HEK293 (cell line): Measurements from ENCODE around the gene GAPVD1.

Experiments used
- CTCF ChIA-PET: fragments of 350-600 bp; formaldehyde crosslinking; extraction: SDS; loops from one replicate; lab custom pipeline; 2021; ENCODE audit warnings: antibody characterized with exemption; lab: Yijun Ruan, JAX
- POLR2A ChIA-PET: fragments of 300-600 bp; formaldehyde crosslinking; extraction: SDS; loops from one replicate; lab custom pipeline; 2020; ENCODE audit warnings: antibody characterized with exemption, inconsistent platforms; lab: Yijun Ruan, JAX
- H3K27ac ChIP-seq: fragments of 200-500 bp; sonication (Bioruptor generic); 2 replicates; pipeline ENCODE4 v1.5.1; 2014; ENCODE audit warnings: low read depth, low read length, control low read depth, inconsistent platforms; ENCODE audit errors: extremely low read depth
- H3K36me3 ChIP-seq, 2 experiments: fragments of 200-500 bp in 1 of 2; sonication (Bioruptor generic) in 1 of 2; 1 replicate in 1 of 2; 2 replicates in 1 of 2; pipeline ENCODE4 v1.5.1; 2014 to 2017; ENCODE audit warnings: inconsistent platforms in 2 of 2, low read length in 2 of 2; ENCODE audit not compliant: control insufficient read depth in 2 of 2, insufficient read depth in 1 of 2
- H3K4me1 ChIP-seq: fragments of 200-500 bp; sonication (Bioruptor generic); 2 replicates; pipeline ENCODE4 v1.5.1; 2014; ENCODE audit warnings: mild to moderate bottlenecking, low read length, inconsistent platforms; ENCODE audit not compliant: control insufficient read depth, insufficient read depth
- H3K4me3 ChIP-seq: 2 replicates; pipeline ENCODE4 v1.5.1; 2011; ENCODE audit warnings: low read depth, mild to moderate bottlenecking, control low read depth, low read length, moderate library complexity
- H3K9me3 ChIP-seq: fragments of 200-500 bp; sonication (Bioruptor generic); 2 replicates; pipeline ENCODE4 v1.5.1; 2014; ENCODE audit warnings: low read depth, low read length, inconsistent platforms; ENCODE audit not compliant: control insufficient read depth, insufficient read depth
- FEZF1 ChIP-seq: fragments of 450-650 bp; formaldehyde crosslinking; IDR thresholded peaks from 2 replicates; pipeline ENCODE4 v1.5.1; 2016; ENCODE audit warnings: missing biosample characterization, missing genetic modification characterization
- PRDM1 ChIP-seq: fragments of 450-650 bp; formaldehyde crosslinking; IDR thresholded peaks from 2 replicates; pipeline ENCODE4; 2016; ENCODE audit warnings: missing biosample characterization, missing genetic modification characterization
- TRIM28 ChIP-seq: IDR thresholded peaks from 2 replicates; pipeline ENCODE4 v1.6.1; 2011; ENCODE audit warnings: low read length, control low read depth, borderline replicate concordance
- ZBTB1 ChIP-seq: fragments of 450-650 bp; formaldehyde crosslinking; IDR thresholded peaks from 2 replicates; pipeline ENCODE4 v1.5.1; 2016; ENCODE audit warnings: missing biosample characterization, missing genetic modification characterization
- ZFP3 ChIP-seq: fragments of 450-650 bp; formaldehyde crosslinking; IDR thresholded peaks from 2 replicates; pipeline ENCODE4 v1.5.1; 2016; ENCODE audit warnings: low read depth, missing biosample characterization, missing genetic modification characterization
- ZFP37 ChIP-seq: fragments of 450-650 bp; formaldehyde crosslinking; IDR thresholded peaks from 2 replicates; pipeline ENCODE4 v1.5.1; 2016; ENCODE audit warnings: missing biosample characterization, missing genetic modification characterization
- ZNF121 ChIP-seq: fragments of 450-650 bp; formaldehyde crosslinking; IDR thresholded peaks from 2 replicates; pipeline ENCODE4 v1.5.1; 2016; ENCODE audit warnings: missing biosample characterization, missing genetic modification characterization
- ZNF341 ChIP-seq: fragments of 450-650 bp; formaldehyde crosslinking; IDR thresholded peaks from 2 replicates; pipeline ENCODE4; 2016; ENCODE audit warnings: low read depth, missing biosample characterization, missing genetic modification characterization
- ZNF350 ChIP-seq: fragments of 450-650 bp; formaldehyde crosslinking; IDR thresholded peaks from 2 replicates; pipeline ENCODE4 v1.5.0; 2017; ENCODE audit warnings: missing biosample characterization, mild to moderate bottlenecking, missing genetic modification characterization
- ZNF514 ChIP-seq: fragments of 450-650 bp; formaldehyde crosslinking; IDR thresholded peaks from 2 replicates; pipeline ENCODE4 v1.5.1; 2016; ENCODE audit warnings: missing biosample characterization, missing genetic modification characterization
- ZNF518A ChIP-seq: fragments of 450-650 bp; formaldehyde crosslinking; conservative IDR thresholded peaks from 2 replicates; pipeline ENCODE4 v1.5.1; 2016; ENCODE audit warnings: low read depth, missing biosample characterization, missing genetic modification characterization
- ZNF521 ChIP-seq: fragments of 450-650 bp; formaldehyde crosslinking; IDR thresholded peaks from 2 replicates; pipeline ENCODE4 v1.5.1; 2017; ENCODE audit warnings: missing biosample characterization, mild to moderate bottlenecking, missing genetic modification characterization
- ZNF549 ChIP-seq: fragments of 450-650 bp; IDR thresholded peaks from 2 replicates; pipeline ENCODE4 v1.5.1; 2018; ENCODE audit warnings: missing biosample characterization, missing genetic modification characterization, mild to moderate bottlenecking, inconsistent platforms, moderate library complexity
- ZNF571 ChIP-seq: fragments of 450-650 bp; formaldehyde crosslinking; IDR thresholded peaks from 2 replicates; pipeline ENCODE4 v1.5.0; 2017; ENCODE audit warnings: missing biosample characterization, missing genetic modification characterization
- ZNF600 ChIP-seq: fragments of 450-650 bp; formaldehyde crosslinking; IDR thresholded peaks from 2 replicates; pipeline ENCODE4 v1.5.1; 2016; ENCODE audit warnings: missing biosample characterization, missing genetic modification characterization
- ZSCAN16 ChIP-seq: fragments of 450-650 bp; formaldehyde crosslinking; IDR thresholded peaks from 2 replicates; pipeline ENCODE4 v1.5.1; 2016; ENCODE audit warnings: missing biosample characterization, missing genetic modification characterization

The GAPVD1 gene

DNA sequence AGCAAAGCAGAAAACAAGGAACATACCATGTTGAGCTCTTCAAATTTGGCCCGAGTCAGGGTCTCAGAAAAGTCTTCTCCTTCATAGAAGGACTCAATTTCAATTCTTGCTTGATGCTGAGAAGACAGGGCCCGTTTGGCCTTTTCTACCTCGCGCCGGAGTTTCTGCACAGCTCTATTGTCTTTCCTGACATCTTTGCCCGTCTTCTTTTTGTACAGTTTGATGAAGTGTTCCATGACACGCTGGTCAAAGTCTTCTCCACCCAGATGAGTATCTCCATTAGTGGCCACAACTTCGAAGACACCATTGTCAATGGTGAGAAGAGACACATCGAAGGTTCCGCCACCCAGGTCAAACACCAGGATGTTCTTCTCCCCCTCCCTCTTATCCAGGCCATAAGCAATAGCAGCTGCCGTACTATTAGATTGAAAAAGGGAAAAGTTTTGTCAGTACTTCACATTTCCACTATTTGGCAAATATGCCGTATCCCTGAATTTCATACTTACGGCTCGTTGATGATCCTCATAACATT lies 22.6 kb upstream of the GAPVD1 start:
- TF ChIP-seq ZNF341 (tag by site-specific recombination), result no peak
- Histone ChIP-seq H3K36me3 (peaks cover 13 to 65% of the 10 kb centered on the region in 2 experiments; a peak in 2 of 3 replicates), H3K4me1 (no peaks in the 10 kb centered on the region), H3K27ac (no peak overlapping the region), H3K9me3 (no peaks in the 10 kb centered on the region), H3K4me3 (no peak overlapping the region)
- ChIA-PET POLR2A (interaction anchor here (1.2 kb wide), 1 partner anchor 76 kb away, joined by 3 read pairs; no protein-coding TSS in a partner anchor), CTCF (interaction anchor here (1.2 kb wide), 1 partner anchor 95 kb away, joined by 4 read pairs; no protein-coding TSS in a partner anchor)

GRCh38 chr9:125239631-125240597 lies 21.7 kb upstream of the GAPVD1 start:
- Histone ChIP-seq H3K4me1 (no peaks in the 10 kb centered on the region), H3K4me3 (peak overlapping the region; percentile 66), H3K9me3 (no peaks in the 10 kb centered on the region), H3K36me3 (peaks cover 13 to 59% of the 10 kb centered on the region in 2 experiments; a peak in 2 of 3 replicates), H3K27ac (no peak overlapping the region; the same call in 1 of the 2 replicates)
- POLR2A ChIA-PET, result interaction anchor here (0.6 to 3.8 kb wide), 13 partner anchors 8 to 482 kb away, joined by 3 to 62 read pairs (median 13); partner anchors contain the start of genes GAPVD1, PPP6C and RABEPK
- CTCF ChIA-PET, result no interaction called here
- TF ChIP-seq ZNF549 (tag by site-specific recombination) (no peak), ZNF600 (tag by site-specific recombination) (no peak), ZBTB1 (tag by site-specific recombination) (no peak), ZNF518A (tag by site-specific recombination) (no peak), PRDM1 (tag by site-specific recombination) (no peak), ZFP3 (no peak), ZNF571 (no peak), ZNF121 (peak; percentile 79)

DNA sequence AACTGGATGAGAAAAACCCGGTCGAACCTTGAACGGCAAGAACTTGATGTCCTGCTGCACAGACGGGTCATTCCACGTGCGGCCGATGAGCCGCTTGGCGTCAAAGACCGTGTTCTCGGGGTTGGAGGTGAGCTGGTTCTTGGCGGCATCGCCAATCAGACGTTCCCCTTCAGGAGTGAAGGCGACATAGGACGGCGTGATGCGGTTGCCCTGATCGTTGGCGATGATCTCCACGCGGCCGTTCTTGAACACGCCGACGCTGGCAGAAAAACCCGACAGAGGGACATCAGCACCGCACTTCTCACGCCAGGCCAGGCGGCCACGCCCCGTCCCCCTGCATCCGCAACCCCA lies 21.0 kb upstream of the GAPVD1 start:
- CTCF ChIA-PET, result interaction anchor here (0.7 kb wide), 1 partner anchor 97 kb away, joined by 4 read pairs; no protein-coding TSS in a partner anchor

More for the DNA sequence above, 21.0 kb upstream of the GAPVD1 start:
- peak overlapping the region; percentile 67 for H3K27ac ChIP-seq
- POLR2A ChIA-PET, result interaction anchor here (0.7 to 3.8 kb wide), 25 partner anchors 9 to 505 kb away, joined by 3 to 62 read pairs (median 9); partner anchors contain the start of genes ARPC5L, GAPVD1, PPP6C and RABEPK
- TF ChIP-seq ZNF521 (tag by site-specific recombination) (no peak), TRIM28 (0 out of 2 replicates have a peak, but pooled peaks have one; percentile 4), ZSCAN16 (tag by site-specific recombination) (no peak), FEZF1 (tag by site-specific recombination) (no peak), ZFP37 (tag by site-specific recombination) (peak; percentile 73; the same call in 1 of the 2 replicates), ZNF514 (tag by site-specific recombination) (no peak), ZNF350 (tag by site-specific recombination) (no peak)
- peaks cover 13 to 52% of the 10 kb centered on the region in 2 experiments; a peak in 2 of 3 replicates for H3K36me3 ChIP-seq
- peak overlapping the region; percentile 66 for H3K4me3 ChIP-seq
- H3K9me3 ChIP-seq, result no peaks in the 10 kb centered on the region
- no peaks in the 10 kb centered on the region for H3K4me1 ChIP-seq
